CD4-positive, alpha-beta T cell treated with Interleukin-4 for 4 hours (primary cell): Measurements from ENCODE around the gene C2orf76.
"Not testable (repeated sequence)": the region's sequence is repeated elsewhere in the genome, so short reads cannot be mapped to it uniquely, and the experiment has no call there.

Experiments
- DNase-seq: peaks from one replicate; pipeline ENCODE4 v3.0.0-alpha.2; 2020

Gene C2orf76

DNA sequence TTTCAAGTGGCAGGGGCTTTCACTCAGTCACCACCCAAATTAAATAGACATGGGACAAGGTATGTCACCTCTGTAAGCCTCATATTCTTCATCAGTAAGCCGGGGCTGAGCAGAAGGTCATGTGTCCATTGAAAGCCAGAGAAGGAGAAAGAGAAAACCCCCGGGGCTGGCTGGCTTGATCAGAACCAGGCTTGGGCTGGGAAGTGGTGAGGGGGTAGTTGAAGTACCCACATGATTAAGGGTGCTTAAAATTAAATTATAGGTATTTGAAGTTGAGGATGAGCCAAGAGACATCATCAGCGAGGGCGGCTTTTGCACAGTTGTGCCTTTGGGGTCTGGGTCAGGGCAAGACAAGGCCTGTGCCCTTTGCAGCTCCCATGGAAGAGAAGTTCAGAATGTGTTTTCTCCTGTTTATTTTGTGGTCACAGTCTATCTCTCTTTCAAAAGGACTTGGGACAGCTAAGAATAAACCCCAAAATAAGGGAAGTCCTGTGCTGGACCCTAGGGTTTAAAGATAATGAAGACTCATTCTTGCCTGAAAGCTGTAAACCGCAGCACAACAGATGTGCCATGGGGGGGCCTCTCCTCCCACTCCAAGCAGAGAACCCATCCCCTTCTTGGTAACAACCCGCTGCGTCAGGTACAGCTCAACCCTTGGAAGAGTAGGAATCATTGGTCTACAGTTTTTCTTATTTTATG is 10.8 kb upstream of the C2orf76 start:
- no peak for DNase-seq

DNA sequence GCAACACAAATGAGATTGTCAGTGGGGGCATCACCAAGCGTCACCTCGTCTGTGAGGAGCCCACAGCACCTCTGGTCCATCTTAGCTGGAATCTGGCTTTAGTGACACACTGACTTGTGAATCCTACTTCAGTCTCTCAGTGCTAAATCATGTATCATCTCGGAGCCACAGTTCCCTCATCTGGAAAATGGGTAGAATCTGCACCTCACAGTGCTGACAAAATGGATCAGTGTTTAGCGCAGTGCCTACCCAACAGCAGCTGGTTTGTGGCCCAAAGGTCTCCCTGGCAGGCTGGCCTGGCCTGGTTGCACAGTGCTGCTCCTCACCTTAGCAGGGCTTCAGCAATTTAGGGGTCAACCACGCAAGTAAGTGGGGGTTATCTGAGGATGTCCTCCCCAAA is 10.2 kb upstream of the C2orf76 start:
- DNase-seq = no peak

DNA sequence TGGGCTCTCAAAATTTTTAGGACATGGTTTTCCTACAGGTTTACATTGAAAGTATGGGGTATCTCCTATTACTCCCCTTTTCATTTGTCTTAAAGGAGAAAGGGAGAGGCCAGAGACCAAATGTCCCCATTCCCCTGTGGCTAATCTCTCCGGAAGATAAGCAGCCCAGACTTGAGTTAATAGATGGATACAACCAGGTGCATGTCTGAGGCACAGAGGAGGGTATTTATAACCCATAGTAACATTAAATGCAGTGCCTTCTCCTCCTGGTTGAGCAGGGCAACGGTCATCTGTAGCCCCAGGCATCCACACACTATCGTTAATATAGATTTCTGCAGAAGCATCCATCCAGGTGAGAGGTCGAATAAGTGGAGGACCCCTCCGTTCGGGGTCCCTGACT is 9.8 kb upstream of the C2orf76 start:
- not testable (repeated sequence) for DNase-seq

DNA sequence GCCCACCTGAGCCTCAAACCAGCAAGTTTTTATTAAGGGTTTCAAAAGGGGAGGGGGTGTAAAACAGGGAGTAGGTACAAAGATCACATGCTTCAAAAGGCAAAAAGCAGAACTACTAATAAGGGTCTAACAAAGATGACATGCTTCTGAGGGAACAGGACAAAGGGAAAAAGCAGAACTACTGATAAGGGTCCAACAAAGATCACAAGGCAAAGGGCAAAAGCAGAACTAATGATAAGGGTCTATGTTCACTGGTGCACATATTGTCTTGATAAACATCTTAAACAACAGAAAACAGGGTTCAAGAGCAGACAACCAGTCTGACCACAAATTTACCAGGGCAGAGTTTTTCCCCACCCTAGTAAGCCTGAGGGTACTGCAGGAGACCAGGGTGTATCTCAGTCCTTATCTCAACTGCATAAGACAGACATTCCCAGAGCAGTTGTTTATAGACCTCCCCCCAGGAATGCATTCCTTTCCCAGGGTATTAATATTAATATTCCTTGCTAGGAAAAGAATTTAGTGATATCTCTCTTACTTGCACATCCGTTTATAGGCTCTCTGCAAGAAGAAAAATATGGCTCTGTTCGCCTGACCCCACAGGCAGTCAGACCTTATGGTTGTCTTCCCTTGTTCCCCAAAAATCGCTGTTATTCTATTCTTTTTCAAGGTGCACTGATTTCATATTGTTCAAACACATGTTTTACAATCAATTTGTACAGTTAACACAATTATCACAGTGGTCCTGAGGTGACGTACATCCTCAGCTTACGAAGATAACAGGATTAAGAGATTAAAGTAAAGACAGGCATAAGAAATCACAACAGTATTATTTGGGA is 7.5 kb upstream of the C2orf76 start:
- DNase-seq = not testable (repeated sequence)

DNA sequence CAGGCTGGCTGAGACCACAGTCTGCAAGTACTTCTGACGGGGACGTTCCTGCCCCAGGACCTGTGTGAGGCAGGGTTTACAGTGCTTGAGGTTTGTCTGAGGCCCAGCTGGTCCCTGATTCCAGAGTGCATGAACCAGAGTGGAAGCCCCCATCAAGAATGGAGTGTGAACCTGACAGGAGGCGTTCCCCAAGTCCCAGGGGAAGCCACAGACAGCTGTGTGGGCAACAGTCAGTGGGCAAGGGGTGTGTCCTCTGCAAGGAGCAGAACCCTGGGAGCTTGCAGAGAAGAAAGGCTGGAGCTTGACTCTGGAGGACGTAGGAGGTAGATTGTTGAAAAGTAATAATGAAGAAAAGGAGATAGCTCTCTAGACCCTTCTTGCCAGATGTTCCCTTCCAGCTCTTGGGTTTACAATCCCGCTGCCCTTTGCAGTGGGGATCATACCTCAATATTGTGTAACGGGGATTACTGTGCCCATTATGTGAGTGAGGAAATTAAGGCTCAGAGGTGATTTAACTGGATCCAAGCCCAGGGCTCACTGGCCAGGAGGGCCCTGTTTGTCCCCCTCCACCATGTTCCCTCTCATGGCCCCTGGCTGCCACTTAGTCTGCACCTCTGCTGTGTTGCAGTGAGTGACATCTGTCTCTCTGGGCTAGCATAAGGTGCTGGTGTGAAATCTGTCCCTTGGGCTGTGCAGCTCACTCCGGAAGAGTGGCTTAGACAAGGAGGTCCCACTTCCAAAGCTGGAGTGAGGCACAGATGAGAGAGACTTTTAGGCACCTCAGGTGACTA is 6.3 kb upstream of the C2orf76 start:
- no peak for DNase-seq

DNA sequence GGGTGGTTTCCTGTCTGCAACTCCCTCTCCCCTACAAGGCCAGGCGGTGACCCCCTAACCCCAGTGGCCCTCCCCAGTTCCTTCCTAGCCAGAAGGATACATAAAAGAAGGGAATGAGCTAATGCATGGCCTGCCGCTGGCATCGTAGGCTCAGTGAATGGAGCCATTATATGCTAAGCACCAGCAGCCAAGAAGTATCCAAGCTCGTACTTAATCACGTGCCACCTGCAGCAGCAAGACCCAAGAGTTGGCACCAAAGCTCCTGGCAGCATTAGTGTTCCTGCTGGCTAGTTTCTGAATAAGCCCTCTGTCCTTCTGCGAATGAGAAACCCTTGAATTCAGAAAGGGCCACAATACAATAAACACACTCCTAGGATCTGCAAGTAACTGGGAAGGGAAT is 4.5 kb upstream of the C2orf76 start:
- no peak for DNase-seq

DNA sequence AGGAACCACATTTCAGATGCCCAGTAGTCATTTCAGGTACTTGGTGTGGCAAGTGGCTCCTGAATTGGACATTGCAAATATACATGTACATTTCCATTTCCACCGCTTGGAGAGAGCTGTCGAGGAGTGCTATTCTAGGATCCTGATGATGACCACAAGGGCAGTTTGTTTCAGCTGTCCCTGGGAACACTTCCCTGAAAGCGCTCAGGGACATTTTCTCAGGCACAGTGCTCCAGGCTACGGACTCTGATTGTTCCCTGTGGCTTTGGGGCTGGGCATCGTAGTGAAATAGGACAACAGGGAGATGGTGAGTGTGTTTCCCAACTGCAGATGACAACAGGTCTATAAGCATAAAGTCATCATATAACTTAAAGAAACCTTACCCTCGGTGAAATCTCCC is 3.2 kb upstream of the C2orf76 start:
- no peak for DNase-seq

DNA sequence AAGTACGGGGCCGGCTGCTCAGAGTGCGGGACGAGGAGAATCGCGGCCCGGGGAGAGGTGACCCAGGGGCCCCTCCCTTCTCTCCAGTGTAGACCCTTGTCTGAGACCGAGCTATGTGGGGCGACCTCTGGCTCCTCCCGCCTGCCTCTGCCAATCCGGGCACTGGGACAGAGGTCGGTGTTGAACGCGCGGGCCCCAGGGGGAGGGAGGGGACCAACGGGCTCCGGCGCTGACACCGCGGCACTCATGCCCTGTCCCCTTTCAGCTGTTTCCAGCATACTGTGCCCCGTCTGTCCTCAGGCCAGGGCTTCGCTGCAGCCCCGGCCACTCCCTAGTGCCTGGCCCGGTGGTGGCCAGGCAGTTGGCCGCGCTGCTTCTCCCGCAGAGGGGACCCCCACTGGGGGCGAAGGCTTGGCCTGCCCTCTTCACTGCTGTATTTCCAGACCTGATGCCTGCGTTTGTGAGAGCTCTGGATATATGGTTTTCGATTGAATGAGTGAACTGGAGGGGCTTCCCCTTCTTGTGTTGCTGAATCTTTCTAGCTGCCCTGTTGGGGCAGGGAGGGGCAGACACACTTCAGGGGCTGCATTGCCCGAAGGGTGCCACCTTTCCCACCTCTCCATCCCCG is 952 bp upstream of the C2orf76 start:
- peak; percentile 19 for DNase-seq

DNA sequence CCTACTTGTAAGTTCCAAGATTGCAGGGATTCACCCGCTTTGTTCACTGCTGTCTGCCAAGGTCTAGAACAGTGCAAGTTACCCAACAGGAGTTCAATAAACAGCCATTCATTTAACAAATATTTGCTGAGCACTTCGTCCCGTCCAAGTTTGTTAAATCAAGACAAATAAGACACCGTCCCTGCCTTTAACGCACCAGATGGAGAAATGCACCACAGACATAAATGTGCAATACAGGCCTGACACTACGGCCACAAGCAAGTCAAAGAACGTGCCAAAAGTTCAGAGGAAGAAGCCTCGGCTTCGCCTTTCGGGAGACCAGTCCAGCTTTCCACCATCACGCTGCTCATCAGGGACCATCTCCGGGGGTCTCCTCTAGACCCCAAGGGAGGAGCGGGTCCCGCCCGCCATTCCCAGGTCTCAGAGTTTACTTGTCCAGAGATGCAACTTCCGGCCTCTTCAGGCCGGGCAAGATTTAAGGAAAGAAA is 429 bp downstream of the C2orf76 start:
- no peak for DNase-seq

DNA sequence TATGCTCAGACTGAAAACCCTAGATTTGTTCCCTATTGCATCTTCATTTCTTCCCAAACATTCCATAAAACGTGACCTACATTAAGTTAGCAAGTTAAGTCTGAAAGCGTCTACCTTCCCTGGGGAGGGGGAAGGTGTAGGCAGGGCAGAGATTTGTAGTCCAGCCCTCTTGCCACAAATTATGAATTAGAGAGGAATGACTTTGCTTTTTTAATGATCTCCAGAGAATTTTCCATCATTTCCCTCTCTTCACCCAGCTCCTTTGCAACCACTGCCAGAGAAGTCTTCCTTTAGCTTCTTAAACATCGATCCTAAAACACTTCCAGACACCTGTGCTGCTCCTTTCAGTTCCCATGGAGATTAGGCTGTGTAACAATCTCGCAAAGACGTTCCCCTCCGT is 1.2 kb downstream of the C2orf76 start:
- no peak for DNase-seq

DNA sequence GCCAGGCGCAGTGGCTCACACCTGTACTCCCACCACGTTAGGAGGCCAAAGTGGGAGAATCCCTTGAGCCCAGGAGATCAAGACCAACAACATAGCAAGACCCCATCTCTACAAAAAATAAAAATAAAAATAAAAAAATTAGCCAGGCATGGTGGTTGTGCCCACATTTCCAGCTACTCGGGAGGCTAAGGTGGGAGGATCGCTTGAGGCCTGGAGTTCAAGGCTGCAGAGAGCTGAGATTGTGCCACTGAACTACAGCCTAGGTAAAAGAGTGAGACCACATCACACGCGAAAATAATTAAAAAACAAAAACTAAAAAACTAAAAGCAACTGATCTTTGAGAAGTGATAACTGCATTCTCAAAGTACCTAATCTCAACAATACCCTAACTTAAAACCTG is 1.8 kb downstream of the C2orf76 start:
- DNase-seq = no peak

DNA sequence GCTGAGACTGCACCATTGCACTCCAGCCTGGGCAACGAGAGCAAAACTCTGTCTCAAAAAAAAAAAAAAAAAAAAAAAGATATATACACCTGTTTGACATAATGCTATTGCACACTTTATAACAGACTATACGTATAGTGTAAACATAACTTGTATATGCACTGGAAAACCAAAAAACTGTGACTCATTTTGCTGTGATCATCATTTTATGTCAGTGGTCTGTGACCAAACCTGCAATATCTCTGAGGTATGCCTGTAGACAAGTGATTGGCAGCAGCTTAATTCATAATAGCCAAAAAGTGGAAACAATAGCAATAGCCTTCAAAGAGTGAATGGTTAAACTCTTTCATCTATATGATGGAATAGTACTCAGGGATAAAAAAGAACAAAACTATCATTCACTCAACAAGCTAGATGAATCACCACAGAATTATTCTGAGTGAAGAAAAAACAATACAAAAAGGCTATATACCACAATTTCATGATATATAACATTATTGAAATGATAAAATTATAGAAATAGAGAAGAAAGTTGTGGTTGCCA is 6.1 kb downstream of the C2orf76 start:
- no peak for DNase-seq

DNA sequence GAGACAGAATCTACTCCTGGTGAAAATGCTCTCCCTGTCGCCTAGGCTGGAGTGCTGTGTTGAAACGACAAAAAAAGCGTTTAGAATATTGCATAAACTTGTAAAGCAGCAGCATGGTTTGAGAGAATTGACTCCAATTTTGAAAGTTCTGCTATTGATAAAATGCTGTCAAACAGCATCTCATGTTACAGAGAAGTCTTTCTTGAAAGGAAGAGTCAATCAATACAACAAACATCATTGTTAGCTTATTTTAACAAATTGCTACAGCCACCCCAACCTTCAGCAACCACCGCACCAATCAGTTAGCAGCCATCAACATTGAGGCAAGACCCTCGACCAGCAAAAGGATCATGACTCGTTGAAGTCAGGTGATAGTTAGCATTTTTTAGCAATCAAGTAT is 6.9 kb downstream of the C2orf76 start:
- DNase-seq = no peak

DNA sequence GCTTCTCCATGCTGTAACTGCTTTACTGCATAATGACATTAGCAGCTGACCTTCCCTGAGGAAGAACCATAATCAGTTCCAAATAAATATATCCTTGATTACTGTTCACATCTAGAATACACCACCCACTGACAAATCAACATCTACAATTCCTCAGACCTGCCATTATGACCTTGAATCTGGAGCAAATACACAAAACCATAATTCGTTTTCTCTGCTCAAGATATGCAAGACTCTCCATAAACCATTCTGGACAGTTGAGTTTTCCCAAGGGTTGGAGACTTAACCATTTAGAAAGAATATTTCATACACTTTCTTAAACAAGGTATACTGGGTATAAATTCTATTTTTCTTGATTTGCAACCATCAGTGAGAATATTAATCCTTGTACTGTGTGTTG is 11.8 kb downstream of the C2orf76 start:
- DNase-seq = no peak

DNA sequence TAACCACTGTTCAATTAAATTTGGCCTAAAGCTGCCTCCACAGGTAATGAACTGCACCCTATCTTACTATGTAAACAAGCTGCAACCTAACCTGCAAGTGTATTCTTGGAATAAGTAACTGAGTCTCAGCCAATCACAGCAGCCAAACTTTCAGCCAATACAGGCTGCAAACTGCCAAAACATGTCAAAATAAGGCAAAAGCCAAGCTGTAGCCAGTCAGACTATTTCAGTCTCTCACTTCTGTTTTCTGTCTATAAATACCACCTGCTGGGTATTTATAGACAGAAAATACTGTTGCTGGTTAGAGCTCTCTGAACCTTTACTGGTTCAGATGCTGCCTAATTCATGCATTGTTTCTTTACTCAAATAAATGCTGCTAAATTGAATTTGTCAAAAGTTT is 14.3 kb downstream of the C2orf76 start:
- no peak for DNase-seq

DNA sequence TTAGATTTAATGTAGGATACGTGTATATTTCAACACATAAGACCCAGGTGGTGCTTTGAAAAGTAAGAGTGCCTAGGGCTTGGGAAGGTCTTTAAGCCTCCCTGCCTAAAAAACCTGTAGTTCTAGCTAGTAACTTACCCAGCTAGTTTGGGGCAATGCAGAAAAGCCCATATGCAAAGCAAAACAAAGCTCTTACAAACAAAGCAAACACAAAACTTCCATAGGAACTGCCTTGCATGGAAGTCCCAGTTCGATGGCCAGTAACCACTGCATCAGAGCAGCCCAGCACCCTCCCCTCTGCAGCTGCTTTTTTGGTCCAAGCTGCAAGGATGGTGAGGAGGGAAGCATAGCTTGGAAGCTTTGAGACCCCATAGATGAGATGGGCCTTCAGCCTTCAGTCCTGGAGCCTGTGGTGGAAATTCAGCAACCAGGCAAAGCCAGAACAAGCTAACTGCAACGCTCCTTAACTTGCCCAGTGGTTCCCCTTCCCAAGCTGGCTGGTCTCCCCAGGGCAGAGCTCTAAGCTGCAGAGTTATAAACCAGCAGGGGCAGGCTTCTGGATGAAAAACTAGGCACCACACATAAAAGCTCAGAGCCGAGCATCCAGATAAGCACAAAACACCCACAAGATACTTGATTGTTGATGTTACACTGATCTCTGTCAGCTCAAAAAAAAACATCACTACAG is 16.2 kb downstream of the C2orf76 start:
- no peak for DNase-seq

DNA sequence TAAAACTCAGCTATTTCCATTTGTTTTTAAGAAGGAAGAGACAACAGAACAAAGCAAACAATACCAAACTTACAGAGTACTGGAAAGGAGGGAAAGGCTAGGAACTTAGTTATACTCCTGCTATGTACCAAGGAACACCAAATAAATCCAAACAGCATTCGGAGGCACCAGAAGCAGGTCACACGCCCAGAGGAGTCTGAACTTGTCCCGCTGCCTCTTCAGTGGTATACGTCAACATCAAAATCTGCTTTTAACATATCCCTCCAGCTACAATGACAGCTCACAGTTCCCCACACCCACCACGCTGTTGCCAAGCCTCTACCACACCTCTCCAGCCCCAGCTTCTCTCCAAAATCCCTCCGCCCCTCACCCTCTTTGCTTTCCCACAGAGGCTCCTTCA is 17.3 kb downstream of the C2orf76 start:
- no peak for DNase-seq

DNA sequence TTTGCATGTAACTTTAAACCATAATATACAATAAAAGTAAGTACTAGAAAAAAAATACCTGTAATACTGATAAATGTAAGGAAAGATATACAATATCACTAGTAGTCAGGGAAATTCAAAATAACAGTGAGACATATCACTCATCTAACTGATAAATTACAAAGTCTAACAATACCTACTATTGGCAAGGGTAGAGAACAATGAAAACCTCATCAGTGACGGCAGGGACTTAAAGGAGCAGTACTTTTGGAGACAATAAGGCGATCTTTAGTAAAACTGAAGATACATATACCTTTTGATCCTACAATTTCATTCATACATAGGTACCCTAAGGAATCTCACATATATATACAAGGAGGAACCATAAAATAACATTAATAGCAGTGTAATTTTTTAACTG is 24.9 kb downstream of the C2orf76 start:
- DNase-seq = no peak

DNA sequence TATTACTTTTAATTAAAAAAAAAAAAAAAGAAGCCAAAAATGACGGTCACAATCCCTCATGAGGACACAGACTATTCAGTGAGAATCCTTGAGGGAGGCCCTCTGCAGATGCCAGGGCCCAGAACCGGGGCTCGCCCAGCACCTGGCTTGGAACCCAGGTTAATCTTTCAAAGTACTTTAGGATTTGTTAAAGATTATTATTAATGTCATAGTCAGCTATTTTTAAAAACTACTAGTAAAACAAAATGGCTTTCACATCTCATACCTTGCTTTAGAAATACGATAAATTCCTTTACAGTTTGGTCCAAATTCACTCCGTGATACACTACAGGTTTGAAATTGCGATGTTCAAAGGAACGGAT is 27.1 kb downstream of the C2orf76 start:
- DNase-seq = no peak

DNA sequence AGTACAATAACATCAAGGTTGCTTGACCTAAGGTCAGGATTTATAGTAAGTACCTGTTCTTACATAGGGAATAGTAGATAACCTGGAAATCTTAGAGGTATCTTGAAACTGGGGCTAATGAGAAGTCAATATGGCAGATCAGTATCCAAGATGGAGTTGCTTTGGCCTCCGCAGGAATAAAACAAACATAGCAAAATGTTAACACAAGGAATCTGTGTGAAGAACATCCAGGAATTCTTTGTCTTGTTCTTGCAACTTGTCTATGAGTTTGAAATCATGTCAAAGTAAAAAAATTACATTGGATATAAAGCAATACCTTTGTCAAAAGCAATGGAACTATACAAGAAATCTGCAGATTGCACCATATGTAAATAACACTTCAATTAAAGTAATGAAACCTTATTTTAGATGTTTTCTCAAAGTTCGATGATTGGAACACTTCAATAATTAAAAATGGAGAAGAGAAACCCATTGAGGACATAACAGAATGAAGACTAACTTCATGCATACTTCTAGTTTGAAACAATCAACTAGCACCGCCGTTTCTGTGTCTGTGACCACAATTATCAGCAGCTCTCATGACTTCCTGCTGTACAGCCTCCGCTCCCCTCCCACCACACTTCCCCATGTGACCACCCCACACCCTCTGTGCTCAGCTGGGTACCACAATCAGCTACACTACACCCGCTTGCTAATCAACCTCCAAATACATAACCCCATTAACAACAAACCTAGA is 27.6 kb downstream of the C2orf76 start:
- peak; percentile 55 for DNase-seq

DNA sequence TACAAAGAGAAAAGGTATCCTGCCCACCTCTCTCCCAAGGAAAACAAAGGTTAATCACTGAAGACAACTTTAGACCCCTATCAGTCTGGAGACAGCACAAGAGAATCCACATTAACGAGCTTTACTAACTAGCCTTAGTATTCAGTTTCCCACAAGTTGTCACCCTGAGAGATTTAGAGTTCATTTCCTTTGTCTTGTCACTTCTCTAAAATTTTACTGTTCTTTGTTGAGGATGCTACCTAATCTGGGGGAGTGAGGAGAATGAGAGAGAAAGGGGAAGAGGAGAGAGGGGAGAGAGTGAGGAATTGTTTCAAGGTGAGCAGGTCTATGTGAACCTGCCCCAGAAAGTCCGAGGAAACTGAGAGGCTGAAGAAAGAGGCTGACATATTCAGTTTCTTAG is 28.4 kb downstream of the C2orf76 start:
- no peak for DNase-seq

DNA sequence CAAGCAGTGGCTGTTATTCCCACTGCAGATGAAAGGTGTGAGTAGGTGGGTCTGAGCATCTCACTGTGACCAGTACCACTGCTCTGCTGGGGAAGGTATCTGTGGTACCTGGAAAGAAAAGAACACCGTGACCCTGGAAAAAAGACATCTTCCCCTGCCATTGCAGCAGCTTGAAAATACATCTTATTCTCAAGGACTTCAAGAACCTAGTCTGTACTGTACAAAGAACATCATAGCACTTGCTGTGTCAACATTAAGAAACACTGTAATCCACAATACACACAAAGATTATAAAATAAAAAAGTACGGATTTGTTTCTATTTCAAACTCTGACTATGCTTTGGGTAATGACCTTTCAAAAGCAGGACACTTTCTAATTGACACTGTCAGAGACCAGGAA is 28.9 kb downstream of the C2orf76 start:
- DNase-seq = no peak
